ENCODE data around the gene SRCIN1. TPM values are rescaled to one million over a fixed set of nuclear protein-coding genes. Genes with fewer than 3 reads are reported as not detected.

SRCIN1 gene
- total RNA-seq, 4 donors from 2014 or later = 0.24 TPM; not detected in 3

- no peaks in the 10 kb centered on the region for H3K9me3 ChIP-seq
- peaks cover 0 to 4% of the 10 kb centered on the region in 2 donors for H3K4me1 ChIP-seq
- DNase-seq = no peak
- in situ Hi-C loops (cut with MboI; ENCODE audit: low sequenced_read_pairs in 4 of 4) = no loop called here
- no peak for TF ChIP-seq CTCF (IDR thresholded peaks at IDR 0.05 in 4 of 5, conservative IDR thresholded peaks at IDR 0.05 in 1 of 5)
- TF ChIP-seq POLR2A (IDR thresholded peaks at IDR 0.05) = no peak
- H3K27ac ChIP-seq = no peak overlapping the region
- intact Hi-C loops (cut with DNase I; ENCODE audit: low total_unique reads) = no loop called here
- H3K27me3 ChIP-seq = peaks cover 25 to 29% (median 28%) of the 10 kb centered on the region in 3 donors
- ATAC-seq = no peak
- no peak overlapping the region for H3K4me3 ChIP-seq
- no peaks in the 10 kb centered on the region for H3K36me3 ChIP-seq
These were observed 6.2 kb upstream of the SRCIN1 start for GRCh38 chr17:38611872-38612376.

- H3K36me3 ChIP-seq = no peaks in the 10 kb centered on the region
- in situ Hi-C loops (cut with MboI; ENCODE audit: low sequenced_read_pairs in 4 of 4) = no loop called here
- ATAC-seq = no peak
- intact Hi-C loops (cut with DNase I; ENCODE audit: low total_unique reads) = no loop called here
- H3K27me3 ChIP-seq = peaks cover 29 to 36% (median 35%) of the 10 kb centered on the region in 3 donors
- H3K4me1 ChIP-seq = peaks cover 0 to 10% of the 10 kb centered on the region in 2 donors
- no peak overlapping the region for H3K4me3 ChIP-seq
- no peak for TF ChIP-seq POLR2A (IDR thresholded peaks at IDR 0.05)
- TF ChIP-seq CTCF (IDR thresholded peaks at IDR 0.05 in 4 of 5, conservative IDR thresholded peaks at IDR 0.05 in 1 of 5) = no peak
- DNase-seq = no peak
- H3K27ac ChIP-seq = no peak overlapping the region
- no peaks in the 10 kb centered on the region for H3K9me3 ChIP-seq
These were observed 5.5 kb upstream of the SRCIN1 start for GRCh38 chr17:38611070-38611786.

- DNase-seq (no peak), ATAC-seq (no peak)
- intact Hi-C loops (cut with DNase I; ENCODE audit: low total_unique reads) (no loop called here), in situ Hi-C loops (cut with MboI; ENCODE audit: low sequenced_read_pairs in 4 of 4) (no loop called here)
- Histone ChIP-seq H3K9me3 (no peaks in the 10 kb centered on the region), H3K27me3 (peaks cover 36 to 46% (median 42%) of the 10 kb centered on the region in 3 donors), H3K4me1 (peaks cover 0 to 10% of the 10 kb centered on the region in 2 donors), H3K4me3 (no peak overlapping the region), H3K36me3 (no peaks in the 10 kb centered on the region), H3K27ac (no peak overlapping the region)
- TF ChIP-seq POLR2A (IDR thresholded peaks at IDR 0.05) = no peak
- TF ChIP-seq CTCF (IDR thresholded peaks at IDR 0.05 in 4 of 5, conservative IDR thresholded peaks at IDR 0.05 in 1 of 5) = no peak
These were observed 3.7 kb upstream of the SRCIN1 start for GRCh38 chr17:38609280-38610031.

GRCh38 chr17:38608648-38609047 is 2.9 kb upstream of the SRCIN1 start:
- H3K9me3 ChIP-seq = no peaks in the 10 kb centered on the region
- no peak for ATAC-seq
- peaks cover 39 to 51% (median 42%) of the 10 kb centered on the region in 3 donors for H3K27me3 ChIP-seq
- intact Hi-C loops (cut with DNase I; ENCODE audit: low total_unique reads) = no loop called here
- no peaks in the 10 kb centered on the region for H3K36me3 ChIP-seq
- in situ Hi-C loops (cut with MboI; ENCODE audit: low sequenced_read_pairs in 4 of 4) = no loop called here
- no peak overlapping the region for H3K27ac ChIP-seq
- TF ChIP-seq POLR2A (IDR thresholded peaks at IDR 0.05) (no peak), CTCF (IDR thresholded peaks at IDR 0.05 in 4 of 5, conservative IDR thresholded peaks at IDR 0.05 in 1 of 5) (no peak)
- no peak for DNase-seq
- H3K4me1 ChIP-seq = peaks cover 0 to 10% of the 10 kb centered on the region in 2 donors
- no peak overlapping the region for H3K4me3 ChIP-seq

Measured in gastrocnemius medialis (tissue), 4 donors.